ENCODE data around the gene MMP8. TPM values are rescaled to one million over a fixed set of nuclear protein-coding genes. Genes with fewer than 3 reads are reported as not detected.

Gene MMP8
- total and polyA plus RNA-seq, 2 experiments from 2014 or later: not detected

- H3K27ac Mint-ChIP-seq: no peak overlapping the region
- H3K36me3 Mint-ChIP-seq (ENCODE audit: low read depth): no peaks in the 10 kb centered on the region
- TF ChIP-seq NANOG (IDR thresholded peaks at IDR 0.05; ENCODE audit: borderline replicate concordance) (no peak), ZNF331 (CRISPR knock-in tag; IDR thresholded peaks at IDR 0.05; ENCODE audit: low read depth) (no peak), ZNF114 (CRISPR knock-in tag; IDR thresholded peaks at IDR 0.05) (no peak), CTCF (conservative IDR thresholded peaks at IDR 0.05; ENCODE audit: low read depth in 2 of 2) (no peak), JUNB (IDR thresholded peaks at IDR 0.05; ENCODE audit: unreplicated experiment) (no peak), EZH2 (IDR thresholded peaks at IDR 0.05; ENCODE audit: low read depth, unreplicated experiment) (no peak), EZH2phosphoT487 (IDR thresholded peaks at IDR 0.05; ENCODE audit: unreplicated experiment) (no peak), ETS1 (IDR thresholded peaks at IDR 0.05) (no peak), STAT1 (IDR thresholded peaks at IDR 0.05; ENCODE audit: unreplicated experiment) (no peak), POLR2AphosphoS5 (IDR thresholded peaks at IDR 0.05; ENCODE audit: low read depth) (no peak)
- Histone ChIP-seq H3F3A (replicated peaks; ENCODE audit: low read depth) (no peaks in the 10 kb centered on the region), H2AFZ (no peak overlapping the region), H3K79me2 (replicated peaks; ENCODE audit: insufficient read depth) (no peaks in the 10 kb centered on the region), H3K4me2 (no peak overlapping the region), H3K27ac (ENCODE audit: low read depth) (no peak overlapping the region), H3K27me3 (ENCODE audit: insufficient read depth) (no peaks in the 10 kb centered on the region), H4K20me1 (replicated peaks; ENCODE audit: insufficient read depth) (no peaks in the 10 kb centered on the region), H3K36me3 (ENCODE audit: insufficient read depth) (no peaks in the 10 kb centered on the region), H3K9me2 (ENCODE audit: insufficient read depth) (no peaks in the 10 kb centered on the region), H3K4me1 (ENCODE audit: insufficient read depth) (no peaks in the 10 kb centered on the region), H3K4me3 (no peak overlapping the region)
- H3K4me1 Mint-ChIP-seq: no peaks in the 10 kb centered on the region
- H3K27me3 Mint-ChIP-seq (ENCODE audit: insufficient read depth, low read depth, poor library complexity): no peaks in the 10 kb centered on the region
- ATAC-seq (no peak), DNase-seq (ENCODE audit: low spot score) (no peak)
- H3K4me3 Mint-ChIP-seq: no peak overlapping the region
- H3K9me3 Mint-ChIP-seq: no peaks in the 10 kb centered on the region; the same call in 2 of the 3 replicates
Observed at GRCh38 chr11:102773386-102773785, 48.6 kb upstream of the MMP8 start.

- no peak for ATAC-seq
- no peak overlapping the region for H3K27ac Mint-ChIP-seq
- no peak overlapping the region for H3K27ac ChIP-seq (ENCODE audit: low read depth)
- no peak overlapping the region for H3K4me2 ChIP-seq
- no peaks in the 10 kb centered on the region for H3K36me3 ChIP-seq (ENCODE audit: insufficient read depth)
- H2AFZ ChIP-seq: no peak overlapping the region
- no peaks in the 10 kb centered on the region for H3K36me3 Mint-ChIP-seq (ENCODE audit: low read depth)
- peaks cover 8% of the 10 kb centered on the region for H3K9me2 ChIP-seq (ENCODE audit: insufficient read depth)
- no peaks in the 10 kb centered on the region for H3K79me2 ChIP-seq (replicated peaks; ENCODE audit: insufficient read depth)
- H3K27me3 ChIP-seq (ENCODE audit: insufficient read depth): no peaks in the 10 kb centered on the region
- no peak for TF ChIP-seq POLR2AphosphoS5 (IDR thresholded peaks at IDR 0.05; ENCODE audit: low read depth)
- TF ChIP-seq ZNF114 (CRISPR knock-in tag; IDR thresholded peaks at IDR 0.05): no peak
- no peak for TF ChIP-seq STAT1 (IDR thresholded peaks at IDR 0.05; ENCODE audit: unreplicated experiment)
- H3K27me3 Mint-ChIP-seq (ENCODE audit: insufficient read depth, low read depth, poor library complexity): no peaks in the 10 kb centered on the region
- no peaks in the 10 kb centered on the region for H3K4me1 ChIP-seq (ENCODE audit: insufficient read depth)
- no peak for DNase-seq (ENCODE audit: low spot score)
- no peaks in the 10 kb centered on the region; the same call in 2 of the 3 replicates for H3K9me3 Mint-ChIP-seq
- no peaks in the 10 kb centered on the region for H4K20me1 ChIP-seq (replicated peaks; ENCODE audit: insufficient read depth)
- no peak overlapping the region for H3K4me3 ChIP-seq
- H3K4me3 Mint-ChIP-seq: no peak overlapping the region
- H3F3A ChIP-seq (replicated peaks; ENCODE audit: low read depth): no peaks in the 10 kb centered on the region
- H3K4me1 Mint-ChIP-seq: no peaks in the 10 kb centered on the region
Observed at GRCh38 chr11:102771351-102771750, 46.6 kb upstream of the MMP8 start.
